GM23248 (cell line): Measurements from ENCODE around the gene TSPAN13. TPM values are rescaled to one million over a fixed set of nuclear protein-coding genes. Genes with fewer than 3 reads are reported as not detected.

Source experiments
- DNase-seq: peaks from one replicate; pipeline ENCODE4 v3.0.0-alpha.2; 2015
- H2AFZ ChIP-seq: fragments of 200-600 bp; sonication (generic); 2 replicates; pipeline ENCODE4 v1.6.1; 2016; ENCODE audit warnings: antibody characterized with exemption
- H3F3A ChIP-seq: fragments of 200-600 bp; sonication (generic); 2 replicates; pipeline ENCODE4 v1.6.1; 2016; ENCODE audit warnings: mild to moderate bottlenecking, antibody characterized with exemption, mixed run types; ENCODE audit not compliant: insufficient read depth
- H3K27ac ChIP-seq: fragments of 200-600 bp; sonication (generic); 2 replicates; pipeline ENCODE4 v1.5.1; 2016; ENCODE audit warnings: mild to moderate bottlenecking
- H3K27me3 ChIP-seq: fragments of 200-600 bp; sonication (generic); replicated peaks from 2 replicates; pipeline ENCODE4 v1.6.1; 2016; ENCODE audit warnings: mild to moderate bottlenecking; ENCODE audit not compliant: insufficient read depth
- H3K36me3 ChIP-seq: fragments of 200-600 bp; sonication (generic); 2 replicates; pipeline ENCODE4 v1.6.1; 2016; ENCODE audit warnings: low read depth, mild to moderate bottlenecking
- H3K4me1 ChIP-seq: fragments of 200-600 bp; sonication (generic); 2 replicates; pipeline ENCODE4 v1.6.1; 2016; ENCODE audit warnings: mild to moderate bottlenecking; ENCODE audit not compliant: insufficient read depth
- H3K4me2 ChIP-seq: fragments of 200-600 bp; sonication (generic); one replicate; pipeline ENCODE4 v1.6.1; 2016; ENCODE audit warnings: mild to moderate bottlenecking; ENCODE audit not compliant: unreplicated experiment
- H3K4me3 ChIP-seq: fragments of 200-600 bp; sonication (generic); 2 replicates; pipeline ENCODE4 v1.5.1; 2016; ENCODE audit warnings: mild to moderate bottlenecking
- H3K79me2 ChIP-seq: fragments of 200-600 bp; sonication (generic); 2 replicates; pipeline ENCODE4 v1.6.1; 2016; ENCODE audit warnings: mild to moderate bottlenecking; ENCODE audit not compliant: insufficient read depth
- H3K9ac ChIP-seq: fragments of 200-600 bp; sonication (generic); 2 replicates; pipeline ENCODE4 v1.6.1; 2016; ENCODE audit warnings: mild to moderate bottlenecking
- H3K9me2 ChIP-seq: fragments of 200-600 bp; sonication (generic); 2 replicates; pipeline ENCODE4 v1.6.1; 2016; ENCODE audit warnings: mixed run types, mild to moderate bottlenecking, moderate library complexity; ENCODE audit not compliant: insufficient read depth
- H3K9me3 ChIP-seq: fragments of 200-600 bp; sonication (generic); one replicate; pipeline ENCODE4 v1.6.1; 2017; ENCODE audit warnings: low read depth
- H4K20me1 ChIP-seq: fragments of 200-600 bp; sonication (generic); 2 replicates; pipeline ENCODE4 v1.6.0; 2016; ENCODE audit not compliant: insufficient read depth
- EZH2 ChIP-seq: fragments of 200-600 bp; sonication (generic); IDR thresholded peaks from 2 replicates; pipeline ENCODE4 v1.6.1; 2018; ENCODE audit warnings: antibody characterized with exemption, mild to moderate bottlenecking; ENCODE audit not compliant: insufficient read depth, poor library complexity, severe bottlenecking
- EZH2phosphoT487 ChIP-seq: fragments of 200-600 bp; sonication (generic); IDR thresholded peaks from 2 replicates; pipeline ENCODE4 v1.6.1; 2018; ENCODE audit warnings: antibody characterized with exemption, moderate library complexity, mild to moderate bottlenecking, low read depth; ENCODE audit not compliant: insufficient read depth
- WGBS, 2 experiments: methylation state at CpG; one replicate each; pipeline ENCODE4 v1.1.6; 2015 to 2017; ENCODE audit warnings: low lambda C conversion rate in 2 of 2, low coverage in 1 of 2; ENCODE audit errors: missing lambda C conversion rate in 2 of 2; 5-methylcytosine and 5-hydroxymethylcytosine counted together
- in situ Hi-C: fragments of 300-500 bp; cut with MboI; formaldehyde crosslinking; loops from 2 replicates; pipeline ENCODE4 v1.15.0; 2020
- polyA plus RNA-seq: library from polyadenylated mRNA; unstranded; fragments of >200 nt; fragmentation: Nextera tagmentation; extraction: Ambion mirVana; gene quantifications from 2 replicates; pipeline ENCODE4 v1.2.1, GENCODE V29; 2016
- total RNA-seq: library from RNA; depleted of rRNA; stranded (reverse); fragments of >200 nt; shearing (Covaris generic); gene quantifications from 2 replicates; pipeline ENCODE4 v1.2.3, GENCODE V29; 2014

The TSPAN13 gene
- total and polyA plus RNA-seq, 2 experiments from 2014 or later = 6.2 to 9.0 TPM

GRCh38 chr7:16773326-16773725 is 19.8 kb downstream of the TSPAN13 start:
- H3K4me1 ChIP-seq = no peaks in the 10 kb centered on the region
- H3K27me3 ChIP-seq = no peaks in the 10 kb centered on the region
- H3K4me2 ChIP-seq = no peak overlapping the region
- no peak for DNase-seq
- no peaks in the 10 kb centered on the region for H4K20me1 ChIP-seq
- H3F3A ChIP-seq = no peaks in the 10 kb centered on the region
- no peaks in the 10 kb centered on the region for H3K36me3 ChIP-seq
- H3K9me2 ChIP-seq = no peaks in the 10 kb centered on the region
- no peak overlapping the region for H3K9ac ChIP-seq
- H3K27ac ChIP-seq = no peak overlapping the region
- no peaks in the 10 kb centered on the region for H3K79me2 ChIP-seq
- TF ChIP-seq EZH2 = no peak
- no peak for TF ChIP-seq EZH2phosphoT487
- WGBS, 2 experiments = 55 to 68% methylated on average over 2 of the region's 2 CpGs
- in situ Hi-C loops = no loop called here
- H2AFZ ChIP-seq = no peak overlapping the region
- no peak overlapping the region for H3K4me3 ChIP-seq
- no peaks in the 10 kb centered on the region for H3K9me3 ChIP-seq

- H3K27me3 ChIP-seq = no peaks in the 10 kb centered on the region
- H4K20me1 ChIP-seq = no peaks in the 10 kb centered on the region
- H3K4me1 ChIP-seq = no peaks in the 10 kb centered on the region
- H3K79me2 ChIP-seq = no peaks in the 10 kb centered on the region
- H3K9me3 ChIP-seq = no peaks in the 10 kb centered on the region
- H3K4me2 ChIP-seq = no peak overlapping the region
- no peak overlapping the region for H3K27ac ChIP-seq
- TF ChIP-seq EZH2phosphoT487 = no peak
- TF ChIP-seq EZH2 = no peak
- DNase-seq = no peak
- H3K36me3 ChIP-seq = no peaks in the 10 kb centered on the region
- H3K9ac ChIP-seq = no peak overlapping the region
- H3K9me2 ChIP-seq = no peaks in the 10 kb centered on the region
- in situ Hi-C loops = no loop called here
- no peak overlapping the region for H3K4me3 ChIP-seq
- no peak overlapping the region for H2AFZ ChIP-seq
- WGBS, 2 experiments = 76 to 79% methylated on average over 2 of the region's 2 CpGs
- no peaks in the 10 kb centered on the region for H3F3A ChIP-seq
Observed at GRCh38 chr7:16773884-16774283, 20.3 kb downstream of the TSPAN13 start.

- no peak overlapping the region for H3K4me3 ChIP-seq
- 55 to 62% methylated on average over 4 of the region's 4 CpGs for WGBS, 2 experiments
- H4K20me1 ChIP-seq = no peaks in the 10 kb centered on the region
Observed at GRCh38 chr7:16774294-16774693, 20.7 kb downstream of the TSPAN13 start.

GRCh38 chr7:16774986-16775385 is 21.4 kb downstream of the TSPAN13 start:
- no peaks in the 10 kb centered on the region for H3K79me2 ChIP-seq
- TF ChIP-seq EZH2phosphoT487 (no peak), EZH2 (no peak)
- no peak overlapping the region for H2AFZ ChIP-seq
- in situ Hi-C loops = no loop called here
- no peaks in the 10 kb centered on the region for H3K4me1 ChIP-seq
- no peak overlapping the region for H3K27ac ChIP-seq
- no peaks in the 10 kb centered on the region for H3K27me3 ChIP-seq
- no peaks in the 10 kb centered on the region for H3K36me3 ChIP-seq
- no peak overlapping the region for H3K4me3 ChIP-seq
- H3K9ac ChIP-seq = no peak overlapping the region
- no peaks in the 10 kb centered on the region for H3F3A ChIP-seq
- H3K9me2 ChIP-seq = no peaks in the 10 kb centered on the region
- H3K4me2 ChIP-seq = no peak overlapping the region
- no peaks in the 10 kb centered on the region for H3K9me3 ChIP-seq
- no peaks in the 10 kb centered on the region for H4K20me1 ChIP-seq
- DNase-seq = no peak

More at GRCh38 chr7:16774294-16774693, 20.7 kb downstream of the TSPAN13 start:
- DNase-seq = no peak
- H2AFZ ChIP-seq = no peak overlapping the region
- no peaks in the 10 kb centered on the region for H3K9me3 ChIP-seq
- no peak overlapping the region for H3K4me2 ChIP-seq
- H3K27me3 ChIP-seq = no peaks in the 10 kb centered on the region
- H3K27ac ChIP-seq = no peak overlapping the region
- no peaks in the 10 kb centered on the region for H3F3A ChIP-seq
- no peaks in the 10 kb centered on the region for H3K9me2 ChIP-seq
- H3K4me1 ChIP-seq = no peaks in the 10 kb centered on the region
- no peak overlapping the region for H3K9ac ChIP-seq
- no peaks in the 10 kb centered on the region for H3K36me3 ChIP-seq
- TF ChIP-seq EZH2phosphoT487 = no peak
- no peak for TF ChIP-seq EZH2
- H3K79me2 ChIP-seq = no peaks in the 10 kb centered on the region
- in situ Hi-C loops = no loop called here

GRCh38 chr7:16776053-16776452 is 22.5 kb downstream of the TSPAN13 start:
- H4K20me1 ChIP-seq = no peaks in the 10 kb centered on the region
- no peak overlapping the region for H3K9ac ChIP-seq
- no peaks in the 10 kb centered on the region for H3K79me2 ChIP-seq
- no peak for DNase-seq
- H3K27me3 ChIP-seq = no peaks in the 10 kb centered on the region
- no peaks in the 10 kb centered on the region for H3K4me1 ChIP-seq
- WGBS, 2 experiments = 83 to 86% methylated on average over 7 of the region's 7 CpGs
- no peaks in the 10 kb centered on the region for H3K9me3 ChIP-seq
- H3K4me2 ChIP-seq = no peak overlapping the region
- no peaks in the 10 kb centered on the region for H3F3A ChIP-seq
- no peak overlapping the region for H2AFZ ChIP-seq
- no peak overlapping the region for H3K4me3 ChIP-seq
- in situ Hi-C loops = no loop called here
- H3K27ac ChIP-seq = no peak overlapping the region
- H3K9me2 ChIP-seq = no peaks in the 10 kb centered on the region
- TF ChIP-seq EZH2 (no peak), EZH2phosphoT487 (no peak)
- no peaks in the 10 kb centered on the region for H3K36me3 ChIP-seq
